HEK293 (cell line): ENCODE results near the gene EPS8L1.

Experiments used
- CTCF ChIA-PET: fragments of 350-600 bp; formaldehyde crosslinking; extraction: SDS; loops from one replicate; lab custom pipeline; 2021; ENCODE audit warnings: antibody characterized with exemption; lab: Yijun Ruan, JAX
- POLR2A ChIA-PET: fragments of 300-600 bp; formaldehyde crosslinking; extraction: SDS; loops from one replicate; lab custom pipeline; 2020; ENCODE audit warnings: antibody characterized with exemption, inconsistent platforms; lab: Yijun Ruan, JAX
- H3K27ac ChIP-seq: fragments of 200-500 bp; sonication (Bioruptor generic); 2 replicates; pipeline ENCODE4 v1.5.1; 2014; ENCODE audit warnings: low read depth, low read length, control low read depth, inconsistent platforms; ENCODE audit errors: extremely low read depth
- H3K36me3 ChIP-seq, 2 experiments: fragments of 200-500 bp in 1 of 2; sonication (Bioruptor generic) in 1 of 2; 1 replicate in 1 of 2; 2 replicates in 1 of 2; pipeline ENCODE4 v1.5.1; 2014 to 2017; ENCODE audit warnings: inconsistent platforms in 2 of 2, low read length in 2 of 2; ENCODE audit not compliant: control insufficient read depth in 2 of 2, insufficient read depth in 1 of 2
- H3K4me1 ChIP-seq: fragments of 200-500 bp; sonication (Bioruptor generic); 2 replicates; pipeline ENCODE4 v1.5.1; 2014; ENCODE audit warnings: mild to moderate bottlenecking, low read length, inconsistent platforms; ENCODE audit not compliant: control insufficient read depth, insufficient read depth
- H3K4me3 ChIP-seq: 2 replicates; pipeline ENCODE4 v1.5.1; 2011; ENCODE audit warnings: low read depth, mild to moderate bottlenecking, control low read depth, low read length, moderate library complexity
- H3K9me3 ChIP-seq: fragments of 200-500 bp; sonication (Bioruptor generic); 2 replicates; pipeline ENCODE4 v1.5.1; 2014; ENCODE audit warnings: low read depth, low read length, inconsistent platforms; ENCODE audit not compliant: control insufficient read depth, insufficient read depth
- BCL11B ChIP-seq: fragments of 450-650 bp; formaldehyde crosslinking; IDR thresholded peaks from 2 replicates; pipeline ENCODE4 v1.5.1; 2016; ENCODE audit warnings: low read depth, missing biosample characterization, missing genetic modification characterization
- GLI4 ChIP-seq: fragments of 450-650 bp; formaldehyde crosslinking; IDR thresholded peaks from 2 replicates; pipeline ENCODE4 v1.5.1; 2016; ENCODE audit warnings: missing biosample characterization, missing genetic modification characterization
- PRDM1 ChIP-seq: fragments of 450-650 bp; formaldehyde crosslinking; IDR thresholded peaks from 2 replicates; pipeline ENCODE4; 2016; ENCODE audit warnings: missing biosample characterization, missing genetic modification characterization
- ZNF19 ChIP-seq: fragments of 450-650 bp; formaldehyde crosslinking; IDR thresholded peaks from 2 replicates; pipeline ENCODE4; 2016; ENCODE audit warnings: missing biosample characterization, missing genetic modification characterization, low read depth
- ZNF23 ChIP-seq: fragments of 450-650 bp; formaldehyde crosslinking; IDR thresholded peaks from 2 replicates; pipeline ENCODE4 v1.5.1; 2016; ENCODE audit warnings: missing biosample characterization, missing genetic modification characterization, borderline replicate concordance
- ZNF366 ChIP-seq: fragments of 450-650 bp; formaldehyde crosslinking; conservative IDR thresholded peaks from 2 replicates; pipeline ENCODE4 v1.5.1; 2016; ENCODE audit warnings: missing biosample characterization, missing genetic modification characterization
- ZNF544 ChIP-seq: fragments of 450-650 bp; formaldehyde crosslinking; IDR thresholded peaks from 2 replicates; pipeline ENCODE4 v1.5.0; 2017; ENCODE audit warnings: missing biosample characterization, missing genetic modification characterization
- ZNF558 ChIP-seq: fragments of 450-650 bp; formaldehyde crosslinking; IDR thresholded peaks from 2 replicates; pipeline ENCODE4 v1.5.1; 2016; ENCODE audit warnings: missing biosample characterization, missing genetic modification characterization
- ZNF707 ChIP-seq: fragments of 450-650 bp; formaldehyde crosslinking; IDR thresholded peaks from 2 replicates; pipeline ENCODE4 v1.5.1; 2016; ENCODE audit warnings: missing biosample characterization, missing genetic modification characterization
- ZNF792 ChIP-seq: fragments of 450-650 bp; formaldehyde crosslinking; IDR thresholded peaks from 2 replicates; pipeline ENCODE4 v1.5.1; 2016; ENCODE audit warnings: missing biosample characterization, missing genetic modification characterization
- ZNF830 ChIP-seq: fragments of 450-650 bp; IDR thresholded peaks from 2 replicates; pipeline ENCODE4 v1.5.0; 2018; ENCODE audit warnings: missing biosample characterization, missing genetic modification characterization, low read depth, mild to moderate bottlenecking, moderate library complexity
- ZSCAN23 ChIP-seq: fragments of 450-650 bp; formaldehyde crosslinking; IDR thresholded peaks from 2 replicates; pipeline ENCODE4 v1.5.1; 2016; ENCODE audit warnings: missing biosample characterization, missing genetic modification characterization
- ZSCAN30 ChIP-seq: fragments of 450-650 bp; IDR thresholded peaks from 2 replicates; pipeline ENCODE4 v1.5.1; 2018; ENCODE audit warnings: missing biosample characterization, mild to moderate bottlenecking, missing genetic modification characterization, moderate library complexity
- TF ChIP-seq, protein P1 (sequence below): fragments of 450-650 bp; formaldehyde crosslinking; IDR thresholded peaks from 2 replicates; pipeline ENCODE4 v1.5.1; 2016; ENCODE audit warnings: missing biosample characterization, missing genetic modification characterization
- TF ChIP-seq, protein P2 (sequence below): fragments of 450-650 bp; formaldehyde crosslinking; optimal IDR thresholded peaks from 2 replicates; pipeline ENCODE3; 2016; ENCODE audit warnings: missing biosample characterization, mild to moderate bottlenecking, missing genetic modification characterization
- TF ChIP-seq, protein P3 (sequence below): fragments of 450-650 bp; formaldehyde crosslinking; IDR thresholded peaks from 2 replicates; pipeline ENCODE4 v1.5.1; 2017; ENCODE audit warnings: missing biosample characterization, mild to moderate bottlenecking, missing genetic modification characterization, moderate library complexity
- TF ChIP-seq, protein P4 (sequence below): fragments of 450-650 bp; formaldehyde crosslinking; IDR thresholded peaks from 2 replicates; pipeline ENCODE4 v1.5.1; 2016; ENCODE audit warnings: missing biosample characterization, missing genetic modification characterization
- TF ChIP-seq, protein P5 (sequence below): fragments of 450-650 bp; formaldehyde crosslinking; IDR thresholded peaks from 2 replicates; pipeline ENCODE4 v1.5.0; 2017; ENCODE audit warnings: missing biosample characterization, missing genetic modification characterization, borderline replicate concordance
- TF ChIP-seq, protein P6 (sequence below): fragments of 450-650 bp; formaldehyde crosslinking; IDR thresholded peaks from 2 replicates; pipeline ENCODE4 v1.5.1; 2016; ENCODE audit warnings: missing biosample characterization, missing genetic modification characterization

EPS8L1 gene

DNA sequence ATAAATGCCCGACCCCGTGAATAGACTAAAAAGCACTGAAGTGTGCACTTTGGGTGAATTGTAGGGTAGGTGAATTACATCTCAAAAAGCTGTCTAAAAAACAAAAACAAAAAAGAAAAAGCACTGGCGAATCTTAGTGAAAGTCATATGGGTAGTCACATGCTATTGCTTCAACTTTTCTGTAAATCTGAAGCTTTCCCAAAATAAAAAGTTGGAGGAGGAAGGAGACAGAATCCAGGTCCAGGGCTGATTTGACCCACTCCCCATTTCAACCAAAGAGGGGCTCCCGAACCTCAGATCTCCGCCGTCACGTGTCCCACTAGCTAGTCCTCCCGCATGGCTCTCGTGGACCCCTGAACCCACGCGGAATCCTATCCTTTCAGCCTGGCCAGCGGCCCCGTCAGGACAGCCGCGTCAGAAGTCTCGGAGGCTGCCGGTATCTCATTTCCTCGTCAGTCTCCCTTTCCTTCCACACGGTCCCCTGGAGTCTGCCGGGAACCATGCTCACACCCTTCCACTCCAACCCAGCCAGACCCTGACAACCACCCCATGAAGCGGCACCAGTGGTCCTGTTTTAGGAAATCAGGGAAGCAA, 35.7 kb downstream of the EPS8L1 start:
- Histone ChIP-seq H3K9me3 (no peaks in the 10 kb centered on the region), H3K4me1 (peaks cover 18% of the 10 kb centered on the region), H3K36me3 (peaks cover 0 to 39% of the 10 kb centered on the region in 2 experiments; a peak in 2 of 3 replicates), H3K27ac (no peak overlapping the region), H3K4me3 (no peak overlapping the region)
- POLR2A ChIA-PET, result no interaction called here
- CTCF ChIA-PET, result interaction anchor here (0.6 to 1.1 kb wide), 4 partner anchors 23 to 637 kb away, joined by 3 to 4 read pairs (median 3); no protein-coding TSS in a partner anchor
- TF ChIP-seq ZNF707 (tag by site-specific recombination) (no peak), PRDM1 (tag by site-specific recombination) (peak; percentile 67), BCL11B (tag by site-specific recombination) (no peak)
- TF ChIP-seq, protein P1, sequence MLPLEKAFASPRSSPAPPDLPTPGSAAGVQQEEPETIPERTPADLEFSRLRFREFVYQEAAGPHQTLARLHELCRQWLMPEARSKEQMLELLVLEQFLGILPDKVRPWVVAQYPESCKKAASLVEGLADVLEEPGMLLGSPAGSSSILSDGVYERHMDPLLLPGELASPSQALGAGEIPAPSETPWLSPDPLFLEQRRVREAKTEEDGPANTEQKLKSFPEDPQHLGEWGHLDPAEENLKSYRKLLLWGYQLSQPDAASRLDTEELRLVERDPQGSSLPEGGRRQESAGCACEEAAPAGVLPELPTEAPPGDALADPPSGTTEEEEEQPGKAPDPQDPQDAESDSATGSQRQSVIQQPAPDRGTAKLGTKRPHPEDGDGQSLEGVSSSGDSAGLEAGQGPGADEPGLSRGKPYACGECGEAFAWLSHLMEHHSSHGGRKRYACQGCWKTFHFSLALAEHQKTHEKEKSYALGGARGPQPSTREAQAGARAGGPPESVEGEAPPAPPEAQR, result no peak

DNA sequence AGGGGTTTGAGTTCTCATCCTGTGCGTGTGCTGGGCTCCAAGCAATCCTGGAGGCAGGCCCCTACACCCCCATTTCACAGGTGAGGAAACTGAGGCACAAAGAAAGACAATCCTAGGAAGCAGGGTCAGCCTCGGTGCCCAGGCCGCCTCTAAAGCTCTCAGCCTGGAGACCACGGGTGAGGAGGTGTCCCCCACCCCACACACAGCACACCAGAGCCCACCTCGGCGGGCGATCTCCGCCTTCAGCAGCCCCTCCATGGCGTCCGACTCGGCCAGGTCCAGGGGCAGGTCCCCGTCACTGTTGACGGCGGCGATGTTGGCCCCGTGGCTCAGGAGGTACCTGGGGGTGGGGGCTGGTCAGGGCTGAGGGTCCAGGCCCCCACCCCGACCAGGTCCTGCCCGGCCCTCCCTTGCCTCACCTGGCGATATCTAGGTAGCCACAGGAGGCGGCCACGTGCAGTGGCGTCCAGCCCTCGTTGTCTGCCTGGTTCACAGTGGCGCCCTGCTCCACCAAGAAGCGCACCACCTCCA, 36.6 kb downstream of the EPS8L1 start:
- CTCF ChIA-PET, result interaction anchor here (0.6 to 1.3 kb wide), 3 partner anchors 261 to 638 kb away, joined by 3 to 10 read pairs (median 4); no protein-coding TSS in a partner anchor
- no peak overlapping the region for H3K27ac ChIP-seq
- no peak for TF ChIP-seq ZSCAN23
- no peak for TF ChIP-seq ZNF830 (tag by site-specific recombination)
- TF ChIP-seq ZNF558 (tag by site-specific recombination), result no peak
- TF ChIP-seq, protein P2, sequence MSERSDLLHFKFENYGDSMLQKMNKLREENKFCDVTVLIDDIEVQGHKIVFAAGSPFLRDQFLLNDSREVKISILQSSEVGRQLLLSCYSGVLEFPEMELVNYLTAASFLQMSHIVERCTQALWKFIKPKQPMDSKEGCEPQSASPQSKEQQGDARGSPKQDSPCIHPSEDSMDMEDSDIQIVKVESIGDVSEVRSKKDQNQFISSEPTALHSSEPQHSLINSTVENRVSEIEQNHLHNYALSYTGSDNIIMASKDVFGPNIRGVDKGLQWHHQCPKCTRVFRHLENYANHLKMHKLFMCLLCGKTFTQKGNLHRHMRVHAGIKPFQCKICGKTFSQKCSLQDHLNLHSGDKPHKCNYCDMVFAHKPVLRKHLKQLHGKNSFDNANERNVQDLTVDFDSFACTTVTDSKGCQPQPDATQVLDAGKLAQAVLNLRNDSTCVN (tag by site-specific recombination), result no peak
- no peak for TF ChIP-seq GLI4
- no peak for TF ChIP-seq ZNF19 (tag by site-specific recombination)
- no peak for TF ChIP-seq ZNF23 (tag by site-specific recombination)
- TF ChIP-seq, protein P3, sequence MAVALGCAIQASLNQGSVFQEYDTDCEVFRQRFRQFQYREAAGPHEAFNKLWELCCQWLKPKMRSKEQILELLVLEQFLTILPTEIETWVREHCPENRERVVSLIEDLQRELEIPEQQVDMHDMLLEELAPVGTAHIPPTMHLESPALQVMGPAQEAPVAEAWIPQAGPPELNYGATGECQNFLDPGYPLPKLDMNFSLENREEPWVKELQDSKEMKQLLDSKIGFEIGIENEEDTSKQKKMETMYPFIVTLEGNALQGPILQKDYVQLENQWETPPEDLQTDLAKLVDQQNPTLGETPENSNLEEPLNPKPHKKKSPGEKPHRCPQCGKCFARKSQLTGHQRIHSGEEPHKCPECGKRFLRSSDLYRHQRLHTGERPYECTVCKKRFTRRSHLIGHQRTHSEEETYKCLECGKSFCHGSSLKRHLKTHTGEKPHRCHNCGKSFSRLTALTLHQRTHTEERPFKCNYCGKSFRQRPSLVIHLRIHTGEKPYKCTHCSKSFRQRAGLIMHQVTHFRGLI, result no peak
- no peak for TF ChIP-seq ZSCAN30
- TF ChIP-seq, protein P4, sequence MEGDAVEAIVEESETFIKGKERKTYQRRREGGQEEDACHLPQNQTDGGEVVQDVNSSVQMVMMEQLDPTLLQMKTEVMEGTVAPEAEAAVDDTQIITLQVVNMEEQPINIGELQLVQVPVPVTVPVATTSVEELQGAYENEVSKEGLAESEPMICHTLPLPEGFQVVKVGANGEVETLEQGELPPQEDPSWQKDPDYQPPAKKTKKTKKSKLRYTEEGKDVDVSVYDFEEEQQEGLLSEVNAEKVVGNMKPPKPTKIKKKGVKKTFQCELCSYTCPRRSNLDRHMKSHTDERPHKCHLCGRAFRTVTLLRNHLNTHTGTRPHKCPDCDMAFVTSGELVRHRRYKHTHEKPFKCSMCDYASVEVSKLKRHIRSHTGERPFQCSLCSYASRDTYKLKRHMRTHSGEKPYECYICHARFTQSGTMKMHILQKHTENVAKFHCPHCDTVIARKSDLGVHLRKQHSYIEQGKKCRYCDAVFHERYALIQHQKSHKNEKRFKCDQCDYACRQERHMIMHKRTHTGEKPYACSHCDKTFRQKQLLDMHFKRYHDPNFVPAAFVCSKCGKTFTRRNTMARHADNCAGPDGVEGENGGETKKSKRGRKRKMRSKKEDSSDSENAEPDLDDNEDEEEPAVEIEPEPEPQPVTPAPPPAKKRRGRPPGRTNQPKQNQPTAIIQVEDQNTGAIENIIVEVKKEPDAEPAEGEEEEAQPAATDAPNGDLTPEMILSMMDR (tag by site-specific recombination), result no peak
- TF ChIP-seq, protein P5, sequence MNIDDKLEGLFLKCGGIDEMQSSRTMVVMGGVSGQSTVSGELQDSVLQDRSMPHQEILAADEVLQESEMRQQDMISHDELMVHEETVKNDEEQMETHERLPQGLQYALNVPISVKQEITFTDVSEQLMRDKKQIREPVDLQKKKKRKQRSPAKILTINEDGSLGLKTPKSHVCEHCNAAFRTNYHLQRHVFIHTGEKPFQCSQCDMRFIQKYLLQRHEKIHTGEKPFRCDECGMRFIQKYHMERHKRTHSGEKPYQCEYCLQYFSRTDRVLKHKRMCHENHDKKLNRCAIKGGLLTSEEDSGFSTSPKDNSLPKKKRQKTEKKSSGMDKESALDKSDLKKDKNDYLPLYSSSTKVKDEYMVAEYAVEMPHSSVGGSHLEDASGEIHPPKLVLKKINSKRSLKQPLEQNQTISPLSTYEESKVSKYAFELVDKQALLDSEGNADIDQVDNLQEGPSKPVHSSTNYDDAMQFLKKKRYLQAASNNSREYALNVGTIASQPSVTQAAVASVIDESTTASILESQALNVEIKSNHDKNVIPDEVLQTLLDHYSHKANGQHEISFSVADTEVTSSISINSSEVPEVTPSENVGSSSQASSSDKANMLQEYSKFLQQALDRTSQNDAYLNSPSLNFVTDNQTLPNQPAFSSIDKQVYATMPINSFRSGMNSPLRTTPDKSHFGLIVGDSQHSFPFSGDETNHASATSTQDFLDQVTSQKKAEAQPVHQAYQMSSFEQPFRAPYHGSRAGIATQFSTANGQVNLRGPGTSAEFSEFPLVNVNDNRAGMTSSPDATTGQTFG (tag by site-specific recombination), result no peak
- no peak for TF ChIP-seq ZNF366 (tag by site-specific recombination)
- no peak for TF ChIP-seq ZNF544 (tag by site-specific recombination)
- TF ChIP-seq, protein P6, sequence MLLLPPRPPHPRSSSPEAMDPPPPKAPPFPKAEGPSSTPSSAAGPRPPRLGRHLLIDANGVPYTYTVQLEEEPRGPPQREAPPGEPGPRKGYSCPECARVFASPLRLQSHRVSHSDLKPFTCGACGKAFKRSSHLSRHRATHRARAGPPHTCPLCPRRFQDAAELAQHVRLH, result no peak
- TF ChIP-seq ZNF792 (tag by site-specific recombination), result no peak

More for the DNA sequence above, 36.6 kb downstream of the EPS8L1 start:
- Histone ChIP-seq H3K4me1 (peaks cover 18% of the 10 kb centered on the region), H3K4me3 (no peak overlapping the region), H3K9me3 (no peaks in the 10 kb centered on the region), H3K36me3 (peaks cover 0 to 33% of the 10 kb centered on the region in 2 experiments; a peak in 2 of 3 replicates)
- POLR2A ChIA-PET, result no interaction called here
